GM19099 (cell line): ENCODE measurements around the gene ALDH7A1.

Experiments
- POLR2A ChIP-seq: IDR thresholded peaks from 3 replicates; pipeline ENCODE4 v1.6.1; 2011; ENCODE audit warnings: low read depth; ENCODE audit not compliant: insufficient read length; ENCODE audit errors: extremely low read depth

ALDH7A1 gene

DNA sequence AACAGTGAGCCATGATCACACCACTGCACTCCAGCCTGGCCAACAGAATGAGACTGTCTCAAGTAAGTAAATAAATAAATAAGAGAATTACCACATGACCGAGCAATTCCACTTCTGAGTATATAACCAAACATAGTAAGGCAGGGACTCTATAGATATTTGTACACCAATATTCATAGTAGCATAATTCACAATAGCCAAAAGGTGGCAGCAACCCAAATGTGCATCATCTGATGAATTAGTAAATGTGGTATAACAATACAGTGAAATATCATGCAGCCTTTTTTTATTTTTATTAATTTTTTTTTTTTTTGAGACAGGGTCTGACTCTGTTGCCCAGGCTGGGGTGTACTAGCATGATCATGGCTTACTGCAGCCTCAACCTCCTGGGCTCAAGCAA, 33.1 kb downstream of the ALDH7A1 start:
- no peak for TF ChIP-seq POLR2A

DNA sequence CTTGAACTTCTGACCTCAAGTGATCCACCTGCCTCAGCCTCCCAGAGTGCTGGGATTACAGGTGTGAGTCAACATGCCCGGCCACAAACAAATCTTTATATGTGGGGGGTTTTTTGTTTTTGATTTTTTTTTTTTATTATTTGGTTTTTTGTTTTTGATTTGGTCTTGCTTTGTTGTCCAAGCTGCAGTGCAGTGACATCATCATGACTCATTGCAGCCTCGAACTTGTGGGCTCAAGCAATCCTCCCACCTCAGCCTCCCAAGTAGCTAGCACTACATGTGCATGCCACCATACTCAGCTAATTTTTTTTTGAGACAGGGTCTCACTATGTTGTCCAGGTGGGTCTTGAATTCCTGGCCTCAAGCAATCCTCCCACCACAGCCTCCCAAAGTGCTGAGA, 42.4 kb downstream of the ALDH7A1 start:
- no peak for TF ChIP-seq POLR2A

DNA sequence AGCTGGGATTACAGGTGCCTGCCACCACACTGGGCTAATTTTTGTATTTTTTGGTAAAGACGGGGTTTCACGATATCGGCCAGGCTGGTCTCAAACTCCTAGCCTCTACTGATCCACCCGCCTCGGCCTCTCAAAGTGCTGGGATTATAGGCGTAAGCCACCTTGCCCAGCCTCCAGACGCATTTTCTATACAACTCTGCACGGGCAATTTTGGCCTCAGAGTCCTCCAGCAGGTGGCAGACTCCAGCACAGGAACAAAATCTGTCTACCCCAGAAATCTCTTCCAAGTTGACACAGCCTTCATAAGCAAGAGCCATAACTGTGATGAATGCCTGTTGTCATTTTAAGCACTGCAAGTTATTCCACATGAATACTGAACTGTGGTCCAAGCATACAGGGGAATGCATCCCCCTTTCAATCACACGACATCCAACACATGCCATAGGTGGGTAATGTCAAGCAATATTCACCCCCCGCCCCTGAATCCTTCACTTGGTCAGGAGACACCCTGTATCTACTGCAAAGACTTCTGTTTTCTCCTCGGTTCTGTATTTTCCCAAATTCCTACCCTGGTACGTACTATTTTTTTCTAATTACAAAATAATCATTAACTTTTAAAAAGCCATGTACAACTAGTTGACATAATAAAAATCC, 50.8 kb downstream of the ALDH7A1 start:
- TF ChIP-seq POLR2A: no peak

DNA sequence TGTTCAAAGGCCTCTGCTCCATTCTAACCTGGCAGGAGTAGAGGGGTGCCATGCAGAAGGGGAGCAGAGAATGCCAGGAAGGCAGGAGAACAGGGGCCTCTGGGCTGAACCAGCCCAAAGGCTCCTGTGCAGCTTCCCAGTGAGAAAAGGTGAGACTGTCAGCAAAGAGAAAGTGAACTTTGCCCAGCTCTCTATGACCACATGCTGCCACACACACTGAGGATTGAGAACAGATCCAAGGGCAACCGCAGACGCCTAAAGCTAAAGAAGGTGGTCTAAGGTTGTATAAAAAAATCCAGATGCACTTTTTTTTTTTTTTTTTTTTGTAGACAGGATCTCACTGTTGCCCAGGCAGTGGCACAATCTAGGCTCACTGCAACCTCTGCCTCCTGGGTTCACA, 51.4 kb downstream of the ALDH7A1 start:
- no peak for TF ChIP-seq POLR2A

DNA sequence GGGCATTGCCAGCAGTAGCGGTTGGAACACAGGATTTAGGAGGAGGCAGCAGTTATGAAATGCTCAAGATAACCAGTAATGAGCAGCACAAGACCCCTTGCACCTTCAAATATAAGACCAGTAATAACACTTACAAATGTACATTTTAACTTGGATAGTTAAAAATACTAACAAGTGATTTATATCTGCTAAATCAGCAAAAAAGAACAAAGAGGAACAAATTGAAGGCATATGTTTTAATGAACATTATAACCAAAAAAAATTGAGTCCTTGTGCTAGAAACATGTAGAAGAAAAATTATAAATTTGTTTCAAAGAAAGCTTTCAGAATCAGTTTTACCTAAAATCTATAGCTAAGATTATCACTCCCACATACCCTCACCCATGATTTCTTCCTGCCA, 52.0 kb downstream of the ALDH7A1 start:
- no peak for TF ChIP-seq POLR2A

DNA sequence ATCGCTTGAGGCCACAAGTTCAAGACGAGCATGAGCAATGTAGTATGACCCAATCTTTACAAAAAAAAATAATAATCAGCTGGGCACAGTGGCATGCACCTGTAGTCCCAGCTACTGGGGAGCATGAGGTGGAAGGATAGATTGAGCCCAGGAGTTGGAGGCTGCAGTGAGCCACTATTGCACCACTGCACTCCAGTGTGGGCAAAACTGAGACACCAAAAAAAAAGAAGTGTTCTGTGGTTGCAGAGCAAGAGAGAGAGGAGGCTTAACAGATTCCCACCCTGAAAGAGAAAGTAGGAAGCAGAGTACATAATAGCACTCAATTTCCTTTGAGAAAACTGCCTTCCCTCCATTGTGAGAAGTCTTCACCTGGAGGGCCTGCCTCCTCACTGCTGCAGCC, 52.6 kb downstream of the ALDH7A1 start:
- no peak for TF ChIP-seq POLR2A

DNA sequence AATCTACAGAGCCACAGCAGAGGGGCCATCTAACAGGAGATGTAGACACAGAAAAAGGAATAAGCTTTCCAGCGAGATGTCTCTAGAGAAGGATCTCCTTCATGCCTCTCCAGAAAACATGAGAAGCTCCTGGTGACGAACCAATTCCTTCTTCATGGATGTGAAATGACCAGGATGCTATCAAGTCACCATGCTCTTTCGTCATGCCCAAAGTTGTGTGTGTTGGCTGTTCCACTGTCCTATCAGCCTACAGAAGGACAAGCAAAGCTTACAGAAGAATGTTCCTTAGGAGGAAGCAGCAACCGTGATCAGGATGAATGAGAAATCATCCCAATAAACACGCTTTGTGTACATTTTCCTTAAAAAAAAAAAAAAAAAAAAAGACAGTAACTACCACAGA, 54.4 kb downstream of the ALDH7A1 start:
- no peak for TF ChIP-seq POLR2A

DNA sequence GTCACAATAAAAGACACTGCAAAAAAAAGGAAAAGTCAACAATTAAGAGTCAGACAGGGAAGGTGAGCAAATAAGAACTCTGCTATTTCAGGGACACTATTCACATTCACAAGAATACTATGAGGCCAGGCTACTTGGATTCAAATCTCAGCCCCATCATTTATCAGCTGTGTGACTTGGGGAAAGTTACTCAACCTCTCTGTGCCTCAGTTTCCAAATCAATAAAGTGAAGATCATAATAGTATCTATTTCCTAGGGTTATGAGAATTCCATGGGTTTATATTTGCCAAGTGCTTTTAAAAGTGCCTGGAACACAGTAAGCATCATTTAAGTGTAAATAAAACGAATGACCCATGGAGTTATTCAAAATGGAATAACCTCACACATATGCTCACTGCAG, 56.4 kb downstream of the ALDH7A1 start:
- TF ChIP-seq POLR2A: no peak

DNA sequence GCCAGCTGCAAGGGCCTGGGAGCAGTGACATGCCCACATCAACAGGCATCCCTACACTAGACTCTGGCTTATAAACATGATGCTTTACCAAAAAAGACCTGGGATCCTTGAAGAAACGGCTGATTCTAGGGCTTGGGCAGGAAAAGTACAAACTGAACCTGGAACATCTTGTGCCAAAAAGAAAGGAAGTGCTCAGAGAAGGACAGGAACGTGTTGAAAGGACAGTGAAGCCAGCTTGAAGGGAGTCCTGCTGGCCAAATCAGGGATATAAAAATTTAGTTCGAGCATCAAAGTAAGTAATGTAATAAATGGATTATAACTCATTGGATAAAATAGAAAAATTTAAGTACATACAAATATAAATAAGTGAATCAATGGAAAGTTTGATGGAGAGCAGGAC, 58.1 kb downstream of the ALDH7A1 start:
- TF ChIP-seq POLR2A: no peak

DNA sequence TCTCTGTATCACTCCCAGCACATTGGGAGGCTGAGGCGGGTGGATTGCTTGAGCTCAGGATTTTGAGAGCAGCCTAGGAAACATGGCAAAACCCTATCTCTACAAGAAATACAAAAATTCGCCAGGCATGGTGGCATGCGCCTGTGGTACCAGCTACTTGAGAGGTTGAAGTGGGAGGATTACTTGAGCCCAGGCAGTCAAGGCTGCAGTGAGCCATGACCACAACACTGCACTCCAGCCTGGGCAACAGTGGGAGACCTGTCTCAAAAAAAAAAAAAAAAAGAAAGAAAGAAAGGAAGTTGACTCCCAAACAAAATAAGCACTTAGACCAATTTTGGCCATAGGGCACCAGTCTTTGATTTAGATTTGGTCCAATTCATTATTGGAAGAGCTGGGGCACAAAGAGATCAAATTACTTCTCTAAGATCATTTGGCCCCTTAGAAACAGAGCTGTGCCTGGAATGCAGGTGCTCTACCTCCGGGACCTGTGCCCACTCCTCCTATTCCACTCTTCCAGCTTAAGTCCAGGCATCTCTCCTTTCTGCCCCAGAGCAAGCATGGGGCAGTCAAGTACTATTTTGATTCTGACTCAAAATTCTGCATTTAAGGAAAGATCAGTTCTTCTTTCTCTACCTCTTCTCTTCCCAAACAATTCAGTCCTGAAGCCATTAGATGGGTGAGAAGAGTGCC, 59.0 kb downstream of the ALDH7A1 start:
- TF ChIP-seq POLR2A: no peak

DNA sequence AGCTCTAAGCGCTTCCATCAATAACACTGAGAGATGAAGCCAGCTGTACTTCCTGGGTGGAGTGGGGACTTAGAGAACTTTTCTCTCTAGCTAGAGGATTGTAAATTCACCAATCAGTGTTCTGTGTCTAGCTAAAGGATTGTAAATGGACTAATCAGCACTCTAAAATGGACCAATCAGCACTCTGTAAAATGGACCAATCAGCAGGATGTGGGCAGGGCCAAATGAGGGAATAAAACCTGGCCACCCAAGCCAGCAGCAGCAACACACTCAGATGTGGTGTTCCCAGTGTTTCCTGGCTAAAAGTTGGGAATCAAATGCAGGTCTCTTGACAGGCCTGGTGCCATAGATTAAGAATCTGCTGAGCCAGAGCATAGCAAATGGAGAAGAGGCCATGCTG, 60.5 kb downstream of the ALDH7A1 start:
- TF ChIP-seq POLR2A: no peak

DNA sequence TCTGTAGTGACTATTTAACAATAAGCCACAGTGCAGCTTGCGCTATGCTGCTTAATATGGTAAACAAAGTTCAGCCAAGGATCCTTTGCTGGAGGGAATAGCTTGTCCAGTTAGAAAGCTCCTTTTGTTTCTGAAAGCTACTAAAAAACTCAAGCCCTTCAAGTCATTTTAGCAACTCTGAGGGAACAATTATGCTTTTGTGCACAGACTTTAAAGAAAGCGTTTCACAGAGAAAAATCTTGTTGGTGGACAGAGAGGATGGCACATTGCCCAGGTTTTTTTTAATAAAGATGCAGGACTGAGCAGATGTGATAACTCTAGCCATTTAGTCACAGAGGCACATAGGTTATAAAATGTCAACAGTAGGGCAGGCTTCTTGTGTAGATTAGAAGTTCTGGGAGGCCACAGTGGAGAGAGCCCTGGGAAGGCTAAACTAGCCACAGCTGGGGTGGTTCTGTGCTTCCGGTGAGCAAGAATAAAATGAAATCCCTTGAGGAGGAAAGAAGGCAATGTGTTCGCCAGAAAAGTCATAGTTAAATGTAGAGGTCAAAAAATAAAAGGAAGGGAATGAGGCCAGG, 63.4 kb downstream of the ALDH7A1 start:
- TF ChIP-seq POLR2A: no peak

DNA sequence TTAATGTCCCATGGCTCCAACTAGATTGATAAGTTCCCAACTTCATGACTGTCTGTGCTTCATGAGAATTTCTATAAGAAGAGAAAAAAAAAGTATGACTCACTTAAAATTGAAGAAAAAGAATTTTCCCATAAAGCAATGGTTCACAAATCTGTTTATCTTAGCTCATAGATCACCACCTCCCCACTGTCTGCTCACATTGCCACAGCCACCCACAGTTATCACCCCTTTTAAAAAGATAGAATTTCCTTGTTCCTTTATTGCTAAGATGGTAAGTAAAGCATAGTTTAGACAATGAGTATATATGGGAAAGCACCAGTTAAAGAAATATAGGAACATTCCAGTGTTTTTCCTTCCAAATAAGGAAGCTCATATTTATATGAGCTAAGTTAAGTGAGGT, 67.1 kb downstream of the ALDH7A1 start:
- no peak for TF ChIP-seq POLR2A

DNA sequence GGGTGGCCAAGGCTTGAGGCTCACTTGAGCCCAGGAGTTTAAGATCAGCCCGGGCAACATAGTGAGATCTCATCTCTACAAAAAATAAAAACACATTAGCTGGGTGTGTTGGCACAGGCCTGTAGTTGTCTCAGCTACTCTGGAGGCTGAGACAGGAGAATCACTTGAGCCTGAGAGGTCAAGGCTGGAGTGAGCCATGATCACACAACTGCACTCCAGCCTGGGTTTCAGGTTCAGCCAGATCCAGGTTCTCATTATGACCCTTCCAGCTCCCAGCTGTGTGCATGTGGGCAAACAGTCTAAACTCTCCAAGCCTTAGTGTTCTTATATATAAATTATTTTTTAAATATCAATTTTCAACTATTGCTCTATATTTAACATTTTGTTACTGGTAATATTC, 67.9 kb downstream of the ALDH7A1 start:
- no peak for TF ChIP-seq POLR2A

DNA sequence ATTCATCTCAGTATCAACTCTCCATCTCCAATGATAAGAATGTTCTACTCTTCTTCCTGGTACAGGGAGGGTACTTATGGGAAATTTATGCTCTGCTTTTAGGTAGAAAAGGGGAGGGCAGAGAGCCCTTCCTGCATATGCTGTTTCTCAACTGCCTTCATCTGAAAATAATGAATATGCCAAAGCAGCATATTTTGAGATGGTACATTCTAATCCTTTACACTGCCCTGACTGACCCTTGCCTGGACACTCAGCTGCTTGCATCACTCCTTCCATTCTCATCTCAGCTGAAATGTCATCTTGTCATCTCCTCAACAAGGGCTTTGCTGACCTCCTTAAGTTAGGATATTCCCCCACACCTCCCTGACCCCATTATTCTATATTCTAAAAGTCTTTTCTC, 68.5 kb downstream of the ALDH7A1 start:
- TF ChIP-seq POLR2A: no peak

DNA sequence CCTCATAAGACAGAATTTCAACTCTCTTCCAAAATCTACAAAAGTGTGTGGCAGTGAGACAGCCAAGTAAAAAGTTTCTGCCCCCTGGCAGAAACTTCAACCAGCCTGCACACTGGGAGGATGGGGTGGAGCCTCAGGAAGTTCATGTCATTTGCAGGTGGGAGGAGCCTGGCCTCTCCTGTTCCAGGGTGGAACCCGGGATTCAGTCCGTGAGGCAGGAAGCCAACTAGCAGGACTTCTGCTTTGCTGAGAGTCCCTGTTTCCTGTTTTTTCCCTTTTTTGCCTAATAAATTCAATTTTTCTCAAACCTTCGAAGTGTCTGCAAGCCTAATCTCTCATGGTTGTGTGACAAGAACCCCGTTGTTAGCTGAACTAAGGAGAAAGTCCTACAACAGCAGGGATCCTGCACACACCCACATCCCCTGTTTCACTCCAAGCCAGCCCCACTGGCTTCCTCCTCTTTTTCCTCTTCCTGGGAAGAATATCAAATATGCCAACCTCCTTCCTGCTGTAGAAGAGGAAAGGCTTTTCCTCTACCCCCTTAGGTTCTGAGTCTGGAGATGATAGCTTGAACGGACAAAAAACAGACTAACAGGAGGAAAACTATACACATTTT, 69.3 kb downstream of the ALDH7A1 start:
- TF ChIP-seq POLR2A: no peak

DNA sequence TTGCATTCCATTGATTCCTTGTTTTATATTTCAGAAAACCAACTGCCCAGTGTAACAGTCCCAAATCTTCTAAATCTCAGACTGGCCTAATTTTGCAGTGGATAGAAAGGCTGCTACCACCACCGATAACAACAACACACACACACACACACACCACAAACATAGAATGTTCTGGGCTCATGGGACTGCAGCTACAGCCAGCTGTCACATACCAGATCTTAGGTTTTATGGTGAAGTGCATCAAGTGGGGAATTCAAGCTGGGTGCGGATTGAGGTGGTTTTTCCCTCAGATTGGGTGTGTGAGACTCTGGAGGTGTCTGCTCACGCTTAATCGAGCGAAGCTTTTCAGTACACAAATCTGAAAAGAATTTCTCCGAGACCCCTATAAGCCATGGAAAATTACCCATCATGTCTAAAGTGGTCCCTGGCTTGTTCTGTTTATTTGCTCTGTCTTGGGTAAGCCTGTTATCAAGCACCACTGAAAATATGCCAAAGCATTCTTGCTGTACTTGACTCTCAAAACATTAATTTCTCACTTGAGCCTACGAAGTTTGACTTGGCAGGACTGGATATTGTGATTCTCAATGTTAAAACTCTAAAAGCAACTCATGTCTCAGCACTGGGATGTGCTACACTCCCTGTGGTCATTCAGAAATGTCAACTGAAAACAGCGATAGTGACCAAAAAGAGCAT, 71.1 kb downstream of the ALDH7A1 start:
- no peak for TF ChIP-seq POLR2A
